Measurements from ENCODE around the gene KLF1.
"Not testable (repeated sequence)": the region's sequence is repeated elsewhere in the genome, so short reads cannot be mapped to it uniquely, and the experiment has no call there.

The KLF1 gene

GRCh38 chr19:12866416-12867119 lies 20.4 kb downstream of the KLF1 start:
- DNase-seq = no peak

- DNase-seq = no peak
These were observed 21.1 kb downstream of the KLF1 start for GRCh38 chr19:12865746-12866415.

GRCh38 chr19:12864721-12865715 lies 22.0 kb downstream of the KLF1 start:
- DNase-seq = no peak

- no peak for DNase-seq
These were observed 22.9 kb downstream of the KLF1 start for GRCh38 chr19:12864143-12864542.

GRCh38 chr19:12859546-12859945 lies 27.5 kb downstream of the KLF1 start:
- no peak for DNase-seq

- no peak for DNase-seq
These were observed 28.7 kb downstream of the KLF1 start for GRCh38 chr19:12858041-12858928.

GRCh38 chr19:12856653-12857052 lies 30.3 kb downstream of the KLF1 start:
- no peak for DNase-seq

- peak; percentile 91 to 93 for DNase-seq
These were observed 39.6 kb downstream of the KLF1 start for GRCh38 chr19:12847159-12848139.

GRCh38 chr19:12846613-12847012 lies 40.4 kb downstream of the KLF1 start:
- DNase-seq = not testable (repeated sequence)

- DNase-seq = no peak
These were observed 42.8 kb downstream of the KLF1 start for GRCh38 chr19:12843999-12844732.

- DNase-seq = no peak
These were observed 43.7 kb downstream of the KLF1 start for GRCh38 chr19:12843328-12843727.

GRCh38 chr19:12842511-12842910 lies 44.5 kb downstream of the KLF1 start:
- DNase-seq = no peak

GRCh38 chr19:12841094-12841493 lies 45.9 kb downstream of the KLF1 start:
- DNase-seq = peak in 1 of 2 donors; percentile 39

- DNase-seq = peak; percentile 42 to 72
These were observed 46.6 kb downstream of the KLF1 start for GRCh38 chr19:12840091-12841079.

GRCh38 chr19:12838886-12839756 lies 47.9 kb downstream of the KLF1 start:
- peak in 1 of 2 donors; percentile 22 for DNase-seq

GRCh38 chr19:12838182-12838885 lies 48.7 kb downstream of the KLF1 start, which contains the start of gene MAST1:
Gene MAST1 (plus strand): TSS chr19:12838515. CDS start chr19:12838573, 58 bp downstream.
- peak; percentile 45 to 68 for DNase-seq

- no peak for DNase-seq
These were observed 49.8 kb downstream of the KLF1 start for GRCh38 chr19:12837225-12837624.
